ENCODE results near the gene OTOGL. TPM values are rescaled to one million over a fixed set of nuclear protein-coding genes. Genes with fewer than 3 reads are reported as not detected.

Gene OTOGL
- total RNA-seq, 1 donor, result not detected

GRCh38 chr12:80157645-80158044 lies 58.3 kb downstream of the OTOGL start:
- Histone ChIP-seq H3K4me3 (ENCODE audit: low read length) (no peak overlapping the region), H3K4me1 (ENCODE audit: insufficient read depth, low read length) (no peaks in the 10 kb centered on the region), H3K9me3 (ENCODE audit: low read depth, low read length) (no peaks in the 10 kb centered on the region), H3K27me3 (ENCODE audit: insufficient read depth, low read length) (no peaks in the 10 kb centered on the region)

GRCh38 chr12:80161612-80162011 lies 62.3 kb downstream of the OTOGL start:
- no peaks in the 10 kb centered on the region for H3K9me3 ChIP-seq (ENCODE audit: low read depth, low read length)
- H3K4me3 ChIP-seq (ENCODE audit: low read length), result no peak overlapping the region
- no peaks in the 10 kb centered on the region for H3K27me3 ChIP-seq (ENCODE audit: insufficient read depth, low read length)
- no peaks in the 10 kb centered on the region for H3K4me1 ChIP-seq (ENCODE audit: insufficient read depth, low read length)

GRCh38 chr12:80162177-80162576 lies 62.8 kb downstream of the OTOGL start:
- Histone ChIP-seq H3K9me3 (ENCODE audit: low read depth, low read length) (no peaks in the 10 kb centered on the region), H3K27me3 (ENCODE audit: insufficient read depth, low read length) (no peaks in the 10 kb centered on the region), H3K4me1 (ENCODE audit: insufficient read depth, low read length) (no peaks in the 10 kb centered on the region), H3K4me3 (ENCODE audit: low read length) (no peak overlapping the region)

GRCh38 chr12:80165746-80166145 lies 66.4 kb downstream of the OTOGL start:
- no peak overlapping the region for H3K4me3 ChIP-seq (ENCODE audit: low read length)
- H3K4me1 ChIP-seq (ENCODE audit: insufficient read depth, low read length), result no peaks in the 10 kb centered on the region
- no peaks in the 10 kb centered on the region for H3K9me3 ChIP-seq (ENCODE audit: low read depth, low read length)
- H3K27me3 ChIP-seq (ENCODE audit: insufficient read depth, low read length), result no peaks in the 10 kb centered on the region

- Histone ChIP-seq H3K27me3 (ENCODE audit: insufficient read depth, low read length) (no peaks in the 10 kb centered on the region), H3K4me3 (ENCODE audit: low read length) (no peak overlapping the region), H3K4me1 (ENCODE audit: insufficient read depth, low read length) (no peaks in the 10 kb centered on the region), H3K9me3 (ENCODE audit: low read depth, low read length) (no peaks in the 10 kb centered on the region)
Observed at GRCh38 chr12:80166751-80167150, 67.4 kb downstream of the OTOGL start.

- no peaks in the 10 kb centered on the region for H3K4me1 ChIP-seq (ENCODE audit: insufficient read depth, low read length)
- no peak overlapping the region for H3K4me3 ChIP-seq (ENCODE audit: low read length)
- no peaks in the 10 kb centered on the region for H3K27me3 ChIP-seq (ENCODE audit: insufficient read depth, low read length)
- H3K9me3 ChIP-seq (ENCODE audit: low read depth, low read length), result no peaks in the 10 kb centered on the region
Observed at GRCh38 chr12:80168936-80169335, 69.6 kb downstream of the OTOGL start.

- Histone ChIP-seq H3K4me1 (ENCODE audit: insufficient read depth, low read length) (no peaks in the 10 kb centered on the region), H3K4me3 (ENCODE audit: low read length) (no peak overlapping the region), H3K9me3 (ENCODE audit: low read depth, low read length) (no peaks in the 10 kb centered on the region), H3K27me3 (ENCODE audit: insufficient read depth, low read length) (no peaks in the 10 kb centered on the region)
Observed at GRCh38 chr12:80170915-80171314, 71.6 kb downstream of the OTOGL start.

GRCh38 chr12:80173083-80173864 lies 73.9 kb downstream of the OTOGL start:
- H3K4me3 ChIP-seq (ENCODE audit: low read length), result no peak overlapping the region

GRCh38 chr12:80175307-80175930 lies 76.1 kb downstream of the OTOGL start:
- Histone ChIP-seq H3K27me3 (ENCODE audit: insufficient read depth, low read length) (no peaks in the 10 kb centered on the region), H3K4me1 (ENCODE audit: insufficient read depth, low read length) (no peaks in the 10 kb centered on the region), H3K9me3 (ENCODE audit: low read depth, low read length) (no peaks in the 10 kb centered on the region), H3K4me3 (ENCODE audit: low read length) (no peak overlapping the region)

More at GRCh38 chr12:80173083-80173864, 73.9 kb downstream of the OTOGL start:
- Histone ChIP-seq H3K27me3 (ENCODE audit: insufficient read depth, low read length) (no peaks in the 10 kb centered on the region), H3K9me3 (ENCODE audit: low read depth, low read length) (no peaks in the 10 kb centered on the region), H3K4me1 (ENCODE audit: insufficient read depth, low read length) (no peaks in the 10 kb centered on the region)

GRCh38 chr12:80176706-80177105 lies 77.4 kb downstream of the OTOGL start:
- Histone ChIP-seq H3K4me3 (ENCODE audit: low read length) (no peak overlapping the region), H3K9me3 (ENCODE audit: low read depth, low read length) (no peaks in the 10 kb centered on the region)

GRCh38 chr12:80178846-80179245 lies 79.5 kb downstream of the OTOGL start:
- Histone ChIP-seq H3K27me3 (ENCODE audit: insufficient read depth, low read length) (no peaks in the 10 kb centered on the region), H3K9me3 (ENCODE audit: low read depth, low read length) (no peaks in the 10 kb centered on the region), H3K4me3 (ENCODE audit: low read length) (no peak overlapping the region), H3K4me1 (ENCODE audit: insufficient read depth, low read length) (no peaks in the 10 kb centered on the region)

More at GRCh38 chr12:80176706-80177105, 77.4 kb downstream of the OTOGL start:
- Histone ChIP-seq H3K4me1 (ENCODE audit: insufficient read depth, low read length) (no peaks in the 10 kb centered on the region), H3K27me3 (ENCODE audit: insufficient read depth, low read length) (no peaks in the 10 kb centered on the region)

GRCh38 chr12:80183939-80184338 lies 84.6 kb downstream of the OTOGL start:
- H3K4me1 ChIP-seq (ENCODE audit: insufficient read depth, low read length), result no peaks in the 10 kb centered on the region
- H3K9me3 ChIP-seq (ENCODE audit: low read depth, low read length), result no peaks in the 10 kb centered on the region
- no peak overlapping the region for H3K4me3 ChIP-seq (ENCODE audit: low read length)
- no peaks in the 10 kb centered on the region for H3K27me3 ChIP-seq (ENCODE audit: insufficient read depth, low read length)

GRCh38 chr12:80184926-80185325 lies 85.6 kb downstream of the OTOGL start:
- Histone ChIP-seq H3K4me3 (ENCODE audit: low read length) (no peak overlapping the region), H3K27me3 (ENCODE audit: insufficient read depth, low read length) (no peaks in the 10 kb centered on the region), H3K9me3 (ENCODE audit: low read depth, low read length) (no peaks in the 10 kb centered on the region), H3K4me1 (ENCODE audit: insufficient read depth, low read length) (no peaks in the 10 kb centered on the region)

GRCh38 chr12:80186727-80187217 lies 87.4 kb downstream of the OTOGL start:
- H3K4me1 ChIP-seq (ENCODE audit: insufficient read depth, low read length), result no peaks in the 10 kb centered on the region
- no peaks in the 10 kb centered on the region for H3K27me3 ChIP-seq (ENCODE audit: insufficient read depth, low read length)
- no peaks in the 10 kb centered on the region for H3K9me3 ChIP-seq (ENCODE audit: low read depth, low read length)
- no peak overlapping the region for H3K4me3 ChIP-seq (ENCODE audit: low read length)

GRCh38 chr12:80187660-80188090 lies 88.3 kb downstream of the OTOGL start:
- H3K27me3 ChIP-seq (ENCODE audit: insufficient read depth, low read length), result no peaks in the 10 kb centered on the region

More at GRCh38 chr12:80187660-80188090, 88.3 kb downstream of the OTOGL start:
- Histone ChIP-seq H3K9me3 (ENCODE audit: low read depth, low read length) (no peaks in the 10 kb centered on the region), H3K4me1 (ENCODE audit: insufficient read depth, low read length) (no peaks in the 10 kb centered on the region), H3K4me3 (ENCODE audit: low read length) (no peak overlapping the region)
